ENCODE measurements around the gene CARS1.

CARS1 gene

GRCh38 chr11:3037040-3037944, 19.9 kb downstream of the CARS1 start:
- DNase-seq (ENCODE audit: low read depth): peak; percentile 69

GRCh38 chr11:3036419-3036818, 20.8 kb downstream of the CARS1 start:
- no peak for DNase-seq (ENCODE audit: low read depth)

- DNase-seq (ENCODE audit: low read depth): no peak
These were observed 21.9 kb downstream of the CARS1 start for GRCh38 chr11:3035333-3035732.

- DNase-seq (ENCODE audit: low read depth): no peak
These were observed 26.7 kb downstream of the CARS1 start for GRCh38 chr11:3030289-3031070.

GRCh38 chr11:3028813-3029212, 28.4 kb downstream of the CARS1 start:
- no peak for DNase-seq (ENCODE audit: low read depth)

GRCh38 chr11:3026803-3027202, 30.4 kb downstream of the CARS1 start:
- DNase-seq (ENCODE audit: low read depth): no peak

- DNase-seq (ENCODE audit: low read depth): peak; percentile 85
These were observed 34.2 kb downstream of the CARS1 start for GRCh38 chr11:3022982-3023381.

- peak; percentile 86 for DNase-seq (ENCODE audit: low read depth)
These were observed 34.8 kb downstream of the CARS1 start for GRCh38 chr11:3022300-3022967.

GRCh38 chr11:3021125-3021524, 36.1 kb downstream of the CARS1 start:
- peak; percentile 44 for DNase-seq (ENCODE audit: low read depth)

- no peak for DNase-seq (ENCODE audit: low read depth)
These were observed 37.2 kb downstream of the CARS1 start for GRCh38 chr11:3020011-3020410.

- no peak for DNase-seq (ENCODE audit: low read depth)
These were observed 38.6 kb downstream of the CARS1 start for GRCh38 chr11:3018596-3018995.

GRCh38 chr11:3016861-3017260, 40.4 kb downstream of the CARS1 start:
- no peak for DNase-seq (ENCODE audit: low read depth)

- DNase-seq (ENCODE audit: low read depth): peak; percentile 27
These were observed 41.4 kb downstream of the CARS1 start for GRCh38 chr11:3015796-3016195.

GRCh38 chr11:3014943-3015342, 42.3 kb downstream of the CARS1 start:
- no peak for DNase-seq (ENCODE audit: low read depth)

GRCh38 chr11:3014057-3014938, 42.9 kb downstream of the CARS1 start:
- peak; percentile 17 for DNase-seq (ENCODE audit: low read depth)

GRCh38 chr11:3011891-3012885, 45.0 kb downstream of the CARS1 start:
- DNase-seq (ENCODE audit: low read depth): no peak

GRCh38 chr11:3010521-3011275, 46.5 kb downstream of the CARS1 start:
- no peak for DNase-seq (ENCODE audit: low read depth)

GRCh38 chr11:3010004-3010403, 47.2 kb downstream of the CARS1 start:
- no peak for DNase-seq (ENCODE audit: low read depth)

- no peak for DNase-seq (ENCODE audit: low read depth)
These were observed 47.7 kb downstream of the CARS1 start for GRCh38 chr11:3009481-3009880.
